CD14-positive monocyte (primary cell): ENCODE results near the gene WWC2. TPM values are rescaled to one million over a fixed set of nuclear protein-coding genes. Genes with fewer than 3 reads are reported as not detected.

ENCODE experiments used
- DNase-seq, 3 donors: peaks; one replicate each; pipeline ENCODE4 v3.0.0-alpha.2; 2011 to 2022
- H2AFZ ChIP-seq: 2 replicates; pipeline ENCODE4 v1.6.0; 2012; ENCODE audit warnings: mild to moderate bottlenecking, low read depth, low read length, inconsistent platforms; ENCODE audit not compliant: insufficient read depth, poor library complexity, severe bottlenecking
- H3K27ac ChIP-seq, 2 donors: 1 replicate in 1 of 2; 2 replicates in 1 of 2; pipeline ENCODE4 v1.5.1; 2012 to 2013; ENCODE audit warnings: low read length in 2 of 2, control low read depth in 1 of 2, inconsistent platforms in 1 of 2, low read depth in 1 of 2, mild to moderate bottlenecking in 1 of 2
- H3K27me3 ChIP-seq, 2 donors: one replicate each; pipeline versions ENCODE4 v1.6.0 to v1.6.1; 2011 to 2013; ENCODE audit warnings: low read length in 2 of 2; ENCODE audit not compliant: control insufficient read depth in 2 of 2, insufficient read depth in 2 of 2
- H3K36me3 ChIP-seq, 2 donors: replicated peaks in 1 of 2; 1 replicate in 1 of 2; 2 replicates in 1 of 2; pipeline versions ENCODE4 v1.5.1 to v1.6.1; 2012 to 2013; ENCODE audit warnings: low read length in 2 of 2, control low read depth in 1 of 2, inconsistent platforms in 1 of 2, mild to moderate bottlenecking in 1 of 2; ENCODE audit not compliant: insufficient read depth in 2 of 2, control insufficient read depth in 1 of 2
- H3K4me1 ChIP-seq, 2 donors: 1 replicate in 1 of 2; 2 replicates in 1 of 2; pipeline versions ENCODE4 v1.5.1 to v1.6.1; 2012 to 2013; ENCODE audit warnings: low read length in 2 of 2, control low read depth in 1 of 2, inconsistent platforms in 1 of 2, mild to moderate bottlenecking in 1 of 2, moderate library complexity in 1 of 2; ENCODE audit not compliant: insufficient read depth in 2 of 2, control insufficient read depth in 1 of 2
- H3K4me2 ChIP-seq: replicated peaks from 2 replicates; pipeline ENCODE3; 2012; ENCODE audit warnings: low read length, moderate library complexity, mild to moderate bottlenecking; ENCODE audit not compliant: poor library complexity, severe bottlenecking; ENCODE audit errors: extremely low read depth
- H3K4me3 ChIP-seq, 3 experiments: fragments of 200-600 bp in 1 of 3; sonication (generic) in 1 of 3; replicated peaks in 1 of 3; 1 replicate in 2 of 3; 2 replicates in 1 of 3; pipeline ENCODE4 v1.5.1; 2011 to 2013; ENCODE audit warnings: low read length in 3 of 3, mild to moderate bottlenecking in 3 of 3, control low read depth in 2 of 3, low read depth in 2 of 3, inconsistent platforms in 1 of 3, moderate library complexity in 1 of 3
- H3K79me2 ChIP-seq: 2 replicates; pipeline ENCODE4 v1.6.0; 2012; ENCODE audit warnings: mild to moderate bottlenecking, control low read depth, inconsistent platforms, low read length, moderate library complexity; ENCODE audit not compliant: insufficient read depth
- H3K9ac ChIP-seq: 2 replicates; pipeline ENCODE4 v1.6.0; 2017; ENCODE audit warnings: low read length, mild to moderate bottlenecking; ENCODE audit not compliant: insufficient read depth, poor library complexity, severe bottlenecking
- H3K9me3 ChIP-seq, 2 donors: replicated peaks in 1 of 2; 1 replicate in 1 of 2; 2 replicates in 1 of 2; pipeline versions ENCODE4 v1.5.1 to v1.6.1; 2012 to 2013; ENCODE audit warnings: low read length in 2 of 2, control low read depth in 1 of 2; ENCODE audit not compliant: control insufficient read depth in 1 of 2, insufficient read depth in 1 of 2
- H4K20me1 ChIP-seq: 2 replicates; pipeline ENCODE4 v1.6.0; 2012; ENCODE audit warnings: mild to moderate bottlenecking, low read length, control low read depth, moderate library complexity; ENCODE audit not compliant: insufficient read depth
- H3K27ac Mint-ChIP-seq, 7 donors: one replicate each; pipeline ENCODE4 v1.8.0; 2020; ENCODE audit warnings: mild to moderate bottlenecking in 7 of 7, mixed read lengths in 7 of 7, moderate library complexity in 6 of 7, inconsistent platforms in 2 of 7
- H3K27me3 Mint-ChIP-seq, 3 donors: one replicate each; pipeline ENCODE4 v1.8.0; 2021 to 2022; ENCODE audit warnings: low read depth in 3 of 3, mild to moderate bottlenecking in 3 of 3, mixed read lengths in 3 of 3, moderate library complexity in 3 of 3, inconsistent platforms in 1 of 3
- H3K36me3 Mint-ChIP-seq, 2 donors: one replicate each; pipeline ENCODE4 v1.8.0; 2020; ENCODE audit warnings: mixed read lengths in 2 of 2, inconsistent platforms in 1 of 2, mild to moderate bottlenecking in 1 of 2
- H3K4me1 Mint-ChIP-seq: one replicate; pipeline ENCODE4 v1.8.0; 2020; ENCODE audit warnings: mild to moderate bottlenecking, mixed read lengths
- H3K4me3 Mint-ChIP-seq, 2 donors: one replicate each; pipeline ENCODE4 v1.8.0; 2020; ENCODE audit warnings: mild to moderate bottlenecking in 2 of 2, mixed read lengths in 2 of 2, moderate library complexity in 1 of 2
- H3K9me3 Mint-ChIP-seq, 7 donors: one replicate each; pipeline ENCODE4 v1.8.0; 2020 to 2022; ENCODE audit warnings: mixed read lengths in 7 of 7, mild to moderate bottlenecking in 6 of 7, moderate library complexity in 6 of 7, inconsistent platforms in 2 of 7
- CTCF ChIP-seq: fragments of 200-600 bp; IDR thresholded peaks from one replicate; pipeline ENCODE4 v1.8.0; 2022; ENCODE audit warnings: antibody characterized with exemption, mild to moderate bottlenecking
- WGBS: methylation state at CpG from one replicate; pipeline ENCODE4 v1.1.5; 2013; ENCODE audit warnings: missing lambda C conversion rate; ENCODE audit not compliant: insufficient coverage; 5-methylcytosine and 5-hydroxymethylcytosine counted together
- intact Hi-C, 2 donors: fragments of 100-400 bp; cut with micrococcal nuclease; formaldehyde crosslinking; loops; one replicate each; pipeline versions ENCODE4 v1.15.0 to v1.15.1; 2023
- polyA plus RNA-seq, 3 donors: library from polyadenylated mRNA; depleted of rRNA in 1 of 3; unstranded in 2 of 3; stranded (reverse) in 1 of 3; fragments of 300-500 nt in 2 of 3; fragments of >200 nt in 1 of 3; fragmentation: Illumina TruSeq in 2 of 3; gene quantifications; 1 replicate in 2 of 3; 2 replicates in 1 of 3; pipeline ENCODE4 v1.2.3, GENCODE V29; 2012 to 2021

The WWC2 gene
- polyA plus RNA-seq, 3 donors = 1.9 to 3.8 (median 2.9) TPM

GRCh38 chr4:183163135-183163534, 64.1 kb downstream of the WWC2 start:
- no peaks in the 10 kb centered on the region for H3K27me3 Mint-ChIP-seq
- peaks cover 2% of the 10 kb centered on the region for H3K4me1 Mint-ChIP-seq
- no peaks in the 10 kb centered on the region for H3K36me3 ChIP-seq
- H4K20me1 ChIP-seq = no peaks in the 10 kb centered on the region
- H3K9me3 Mint-ChIP-seq = no peaks in the 10 kb centered on the region
- H3K9me3 ChIP-seq = no peaks in the 10 kb centered on the region
- H3K27ac ChIP-seq = no peak overlapping the region
- WGBS = 100% methylated on average over 2 of the region's 3 CpGs
- peak overlapping the region in 1 of 7 donors; percentile 30 for H3K27ac Mint-ChIP-seq
- no peak overlapping the region for H3K9ac ChIP-seq
- H3K4me2 ChIP-seq = no peak overlapping the region
- H3K4me3 Mint-ChIP-seq = no peak overlapping the region
- H3K4me1 ChIP-seq = no peaks in the 10 kb centered on the region
- intact Hi-C loops = no loop called here
- no peak for DNase-seq
- no peak overlapping the region for H2AFZ ChIP-seq
- H3K27me3 ChIP-seq = no peaks in the 10 kb centered on the region
- no peak overlapping the region for H3K4me3 ChIP-seq
- no peak for TF ChIP-seq CTCF
- H3K79me2 ChIP-seq = no peaks in the 10 kb centered on the region
- H3K36me3 Mint-ChIP-seq = no peaks in the 10 kb centered on the region

- Histone ChIP-seq H3K79me2 (no peaks in the 10 kb centered on the region), H3K9me3 (no peaks in the 10 kb centered on the region), H3K27ac (no peak overlapping the region), H3K36me3 (no peaks in the 10 kb centered on the region), H4K20me1 (no peaks in the 10 kb centered on the region), H3K4me1 (no peaks in the 10 kb centered on the region), H2AFZ (no peak overlapping the region), H3K9ac (no peak overlapping the region), H3K4me3 (no peak overlapping the region), H3K4me2 (no peak overlapping the region), H3K27me3 (no peaks in the 10 kb centered on the region)
- no peak for TF ChIP-seq CTCF
- H3K27ac Mint-ChIP-seq = no peak overlapping the region
- WGBS = no CpG with 5 or more reads among the region's 1 CpG
- H3K36me3 Mint-ChIP-seq = no peaks in the 10 kb centered on the region
- no peaks in the 10 kb centered on the region for H3K27me3 Mint-ChIP-seq
- H3K9me3 Mint-ChIP-seq = no peaks in the 10 kb centered on the region
- DNase-seq = no peak
- no peaks in the 10 kb centered on the region for H3K4me1 Mint-ChIP-seq
- intact Hi-C loops = no loop called here
- H3K4me3 Mint-ChIP-seq = no peak overlapping the region
These were observed 65.9 kb downstream of the WWC2 start for GRCh38 chr4:183164963-183165362.
